GM10847 (cell line): ENCODE results near the gene UBL4B.

Source experiments
- POLR2A ChIP-seq: IDR thresholded peaks from 2 replicates; pipeline ENCODE4 v1.6.1; 2011; ENCODE audit not compliant: insufficient read length; ENCODE audit errors: extremely low read depth

Gene UBL4B, protein sequence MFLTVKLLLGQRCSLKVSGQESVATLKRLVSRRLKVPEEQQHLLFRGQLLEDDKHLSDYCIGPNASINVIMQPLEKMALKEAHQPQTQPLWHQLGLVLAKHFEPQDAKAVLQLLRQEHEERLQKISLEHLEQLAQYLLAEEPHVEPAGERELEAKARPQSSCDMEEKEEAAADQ

DNA sequence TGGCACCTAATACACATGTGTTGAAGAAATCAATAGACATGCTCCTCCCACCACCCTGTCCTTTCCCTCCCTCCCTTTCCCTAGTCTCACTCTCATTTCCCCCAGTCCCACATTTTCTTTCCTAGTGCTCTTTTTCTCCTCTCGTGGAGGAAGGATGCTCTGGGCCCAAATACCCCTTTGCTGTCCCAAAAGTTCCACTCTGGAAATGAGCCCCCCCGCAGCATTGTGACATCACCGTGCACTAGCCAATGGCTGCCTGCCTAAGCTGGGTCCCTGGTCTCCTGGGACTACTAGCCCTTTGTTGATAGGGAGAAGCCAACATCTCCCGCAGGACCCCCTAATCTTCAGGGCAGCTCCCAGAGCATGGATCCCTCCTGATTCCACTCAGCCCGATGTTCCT, at the start of gene UBL4B:
Gene UBL4B (plus strand): TSS at position 301 of the 400 bp plus-strand sequence. CDS start 92 bp downstream, at position 393.
- no peak for TF ChIP-seq POLR2A

DNA sequence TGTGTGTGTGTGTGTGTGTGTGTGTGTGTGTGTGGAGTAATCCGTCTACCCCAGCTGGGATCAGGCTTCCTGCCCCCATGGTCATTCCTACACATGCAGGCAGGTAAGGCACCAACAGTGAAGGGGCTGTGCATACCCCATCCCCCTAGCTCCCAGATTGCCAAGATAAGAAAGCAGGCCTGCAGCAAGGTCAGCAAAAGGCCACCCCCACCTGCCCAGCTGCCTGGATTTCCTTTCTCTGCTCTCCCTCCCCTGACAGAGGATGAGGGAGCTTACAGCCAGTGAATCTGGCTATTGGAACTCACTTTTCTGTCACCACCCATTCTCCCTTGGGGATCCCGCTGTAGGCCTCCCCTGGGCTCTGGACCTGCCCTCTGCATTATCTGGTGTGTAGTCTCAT, 49.6 kb upstream of the UBL4B start:
- no peak for TF ChIP-seq POLR2A

DNA sequence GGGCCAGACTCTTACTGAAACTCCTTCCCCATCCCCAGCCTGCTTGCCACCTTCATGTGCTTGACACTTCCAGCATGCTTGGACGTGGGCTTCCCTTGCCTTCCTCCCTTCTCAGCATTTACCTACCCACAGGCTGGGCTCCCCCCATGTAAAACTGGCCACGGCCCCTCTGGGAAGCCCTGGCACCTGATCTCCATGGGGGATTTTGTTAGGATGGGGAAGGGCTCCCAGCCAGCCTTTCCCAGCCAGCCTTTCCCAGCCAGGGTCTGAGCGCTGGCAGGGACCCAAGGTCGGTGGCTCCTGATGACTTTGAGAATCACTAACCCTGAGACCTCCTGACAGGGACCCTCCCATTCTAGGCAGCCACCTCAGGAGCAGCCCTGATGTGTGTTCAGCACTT, 48.5 kb upstream of the UBL4B start:
- no peak for TF ChIP-seq POLR2A

DNA sequence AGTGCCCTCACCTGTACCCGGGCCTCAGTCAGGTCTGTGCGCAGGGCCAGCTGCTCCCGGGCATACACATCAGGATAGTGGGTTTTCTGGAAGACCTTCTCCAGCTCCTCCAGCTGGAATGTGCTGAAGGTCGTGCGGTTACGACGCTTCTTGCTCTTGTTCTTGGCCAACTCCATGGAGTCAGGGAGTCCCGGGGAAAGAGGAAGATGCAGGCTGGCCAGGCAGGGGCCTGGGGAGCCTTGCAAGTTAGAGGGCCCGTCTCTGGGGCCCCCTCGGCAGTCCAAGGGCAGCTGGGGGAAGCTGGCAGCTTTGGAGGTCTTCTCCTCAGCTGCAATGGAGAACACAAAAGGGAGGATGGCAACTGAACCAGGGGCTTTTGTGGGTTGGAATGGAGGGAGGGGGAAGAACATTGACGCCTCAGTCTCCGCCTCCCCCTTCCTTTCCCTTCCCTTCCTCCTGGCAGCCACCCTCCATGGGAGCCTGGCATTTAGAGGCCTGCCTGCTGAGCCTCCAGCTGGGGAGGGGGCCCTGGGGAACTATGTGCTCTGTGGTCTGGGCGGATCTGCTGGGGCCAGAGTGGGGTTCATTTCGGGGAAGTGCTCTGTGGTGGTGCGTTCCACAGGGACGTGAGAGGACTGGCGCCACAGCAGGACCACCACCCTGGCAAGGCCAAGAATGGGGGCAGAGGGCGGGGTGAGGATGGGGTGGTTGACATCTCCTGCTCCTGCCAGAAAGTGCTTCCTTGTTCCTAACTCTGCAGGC, 47.5 kb upstream of the UBL4B start:
- TF ChIP-seq POLR2A = no peak

DNA sequence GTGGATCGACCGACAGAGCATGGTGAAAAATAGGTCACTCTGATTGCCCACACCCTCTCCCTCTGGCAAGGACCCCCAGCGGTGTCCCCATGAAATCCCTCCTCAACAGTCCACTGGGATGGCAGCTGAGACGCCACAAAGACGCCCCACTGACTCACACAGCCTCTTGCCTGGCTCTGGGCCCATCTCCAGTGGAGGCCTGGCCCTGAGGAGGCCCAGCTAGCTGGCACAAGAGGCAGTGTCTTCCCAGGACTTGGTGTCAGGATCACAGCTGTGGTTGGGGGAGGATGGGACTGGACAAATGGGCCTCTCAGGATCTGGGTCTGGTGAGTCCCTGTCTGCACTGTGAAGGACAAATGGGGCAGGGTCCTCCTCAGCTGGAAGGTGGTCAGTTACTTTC, 46.4 kb upstream of the UBL4B start:
- no peak for TF ChIP-seq POLR2A

DNA sequence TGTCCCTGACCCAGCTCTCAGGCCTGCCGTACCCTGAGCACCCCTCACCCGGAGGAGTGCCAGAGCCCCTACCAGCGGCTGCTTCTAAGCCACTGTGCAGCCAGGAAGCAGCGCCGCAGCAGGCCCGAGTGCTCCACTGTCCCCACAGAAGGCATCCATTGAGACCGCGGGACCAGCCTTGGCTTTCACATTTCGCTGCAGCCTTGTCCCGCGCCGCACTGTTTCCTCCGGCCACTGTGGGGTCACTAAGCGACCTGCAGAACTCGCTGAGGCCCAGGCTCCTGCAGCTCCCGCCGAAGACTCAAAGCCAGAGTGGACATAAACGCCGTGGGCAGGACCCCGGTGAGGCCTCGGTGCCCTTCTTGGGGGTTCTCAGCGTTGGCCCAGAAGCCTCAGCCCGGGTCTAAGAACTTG, 44.8 kb upstream of the UBL4B start:
- no peak for TF ChIP-seq POLR2A

DNA sequence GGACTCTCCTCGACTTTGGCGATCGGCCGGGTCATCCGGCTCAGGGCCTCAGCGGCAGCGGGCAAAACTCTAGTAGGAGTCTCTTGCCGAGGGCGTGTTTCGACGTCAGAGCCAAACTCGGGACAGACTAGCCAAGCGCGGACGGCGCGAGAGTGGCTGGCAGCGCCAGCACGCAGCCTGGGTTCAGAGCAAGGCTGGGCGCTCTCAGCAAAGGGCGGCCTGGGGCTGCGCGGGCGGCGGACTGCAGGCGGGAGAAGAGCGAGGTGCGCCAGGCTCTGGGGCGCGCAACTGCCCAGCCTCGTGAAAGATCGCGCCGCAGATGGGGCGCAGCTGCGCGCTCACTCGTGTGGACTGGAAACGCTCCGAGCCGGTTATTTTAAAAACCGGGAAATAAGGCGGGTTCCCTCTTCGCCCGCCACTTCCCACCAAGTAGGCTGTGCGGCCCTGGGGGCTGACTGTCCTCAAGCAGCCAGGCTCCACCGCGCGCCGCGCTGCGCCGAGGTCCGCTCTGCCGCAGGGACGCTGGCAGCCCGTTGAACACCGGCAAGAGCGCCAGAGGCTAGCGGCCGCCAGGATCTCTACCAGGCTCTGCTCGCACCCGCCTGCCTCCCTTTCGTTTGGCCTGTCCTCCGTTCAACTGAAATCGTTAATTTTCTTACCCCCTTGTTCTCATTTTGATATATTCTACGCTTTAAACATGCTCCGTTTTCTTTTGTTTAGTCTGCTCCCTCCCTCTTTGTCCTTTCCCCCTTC, 44.2 kb upstream of the UBL4B start:
- TF ChIP-seq POLR2A = no peak

DNA sequence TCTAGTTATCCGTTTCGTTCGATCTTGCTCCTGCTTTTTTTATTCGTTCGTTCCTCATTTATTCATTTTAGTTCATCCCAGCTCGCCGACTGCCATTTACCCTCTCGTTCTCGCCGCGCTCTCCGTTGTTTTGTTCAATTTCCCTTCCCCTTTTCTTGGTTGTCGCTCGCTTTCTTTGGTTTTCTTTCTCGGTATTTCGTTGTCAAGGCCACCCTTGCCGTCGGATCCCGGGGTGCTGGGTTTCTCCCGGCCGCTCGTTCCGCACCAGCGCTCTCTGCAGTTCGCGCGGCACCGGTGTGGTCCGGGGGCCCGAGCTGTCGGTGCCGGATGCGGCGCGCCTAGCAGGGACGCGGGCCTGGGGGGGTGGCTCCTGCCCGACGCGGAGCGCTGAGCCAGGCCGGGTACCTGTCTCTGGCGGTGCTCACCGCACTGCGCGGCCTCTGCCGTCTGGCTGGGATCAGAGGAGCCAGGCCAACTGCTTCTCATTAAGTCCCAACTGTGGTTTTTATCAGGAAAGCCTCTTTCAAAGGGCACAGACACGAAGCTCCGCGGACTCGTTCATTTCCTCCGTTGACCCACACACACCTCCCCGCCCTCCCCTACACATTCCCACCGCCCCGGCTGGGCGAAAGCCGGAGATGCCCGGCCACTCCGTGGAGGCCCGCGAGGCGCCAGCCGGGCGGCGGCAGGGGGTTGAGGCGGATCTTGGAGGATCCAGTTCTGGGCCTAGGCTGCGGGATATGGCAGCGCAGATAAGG, 43.4 kb upstream of the UBL4B start:
- no peak for TF ChIP-seq POLR2A

DNA sequence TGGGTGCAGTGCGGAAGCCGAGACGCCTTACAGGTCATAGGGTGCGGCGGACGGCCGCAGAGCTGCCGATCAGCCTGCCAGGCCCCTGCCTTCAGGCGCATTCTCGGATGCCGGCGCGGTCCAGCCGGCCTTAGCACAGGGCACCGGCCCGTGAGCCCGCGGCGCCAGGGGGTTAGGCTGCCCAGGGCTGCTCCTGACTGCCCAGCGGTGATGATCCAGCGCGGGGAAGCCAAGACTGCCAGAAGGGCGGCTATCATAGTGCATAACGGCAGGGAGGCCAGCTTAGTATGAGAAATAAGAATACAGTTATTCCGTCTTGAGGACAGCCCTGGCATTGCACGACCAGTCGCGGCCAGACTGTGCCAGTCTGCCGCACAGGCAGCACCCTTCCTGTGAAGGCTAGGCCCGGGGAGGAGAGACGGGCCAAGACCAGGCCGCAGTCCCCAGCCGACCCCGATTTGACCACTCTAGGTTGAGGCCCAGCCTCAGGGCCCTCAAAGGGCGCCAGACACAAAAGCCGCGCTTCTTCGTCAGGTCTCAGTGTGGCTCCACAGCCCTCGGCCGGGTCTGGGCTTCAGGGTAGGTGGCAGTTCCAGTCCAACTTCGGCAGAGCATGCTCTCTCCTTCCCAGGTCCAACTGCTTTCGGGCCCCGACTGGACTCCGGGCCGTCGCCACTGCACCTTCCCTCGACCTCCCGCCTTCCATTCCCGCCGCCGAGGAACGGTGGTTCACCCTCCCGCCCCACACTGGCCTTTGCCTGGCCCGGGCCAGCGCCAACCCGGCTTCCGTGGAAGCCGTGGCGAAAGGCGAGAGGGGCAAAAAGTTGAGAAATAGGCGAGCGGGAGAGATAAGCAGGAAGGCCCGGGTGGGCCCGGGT, 42.6 kb upstream of the UBL4B start:
- TF ChIP-seq POLR2A = no peak

DNA sequence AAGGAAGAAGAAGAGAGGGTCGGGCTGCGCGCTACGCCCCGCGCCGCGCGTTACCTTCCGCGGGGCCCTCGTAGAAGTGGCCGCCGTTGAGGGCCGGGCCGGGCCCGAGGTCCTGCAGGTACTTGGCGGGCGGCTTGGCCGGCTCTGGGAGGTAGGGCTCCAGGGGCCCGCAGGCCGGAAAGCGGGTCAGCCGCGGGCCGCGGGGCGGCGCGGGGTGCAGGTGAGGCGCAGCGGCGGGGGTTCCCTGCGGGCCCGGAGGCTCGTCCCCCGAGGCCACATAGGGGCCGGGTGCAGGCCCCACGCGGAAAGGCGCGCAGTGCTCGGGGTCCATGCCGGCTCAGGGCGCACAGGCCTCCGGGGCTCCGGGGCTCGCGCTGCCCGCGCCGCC, 42.0 kb upstream of the UBL4B start:
- TF ChIP-seq POLR2A = no peak

DNA sequence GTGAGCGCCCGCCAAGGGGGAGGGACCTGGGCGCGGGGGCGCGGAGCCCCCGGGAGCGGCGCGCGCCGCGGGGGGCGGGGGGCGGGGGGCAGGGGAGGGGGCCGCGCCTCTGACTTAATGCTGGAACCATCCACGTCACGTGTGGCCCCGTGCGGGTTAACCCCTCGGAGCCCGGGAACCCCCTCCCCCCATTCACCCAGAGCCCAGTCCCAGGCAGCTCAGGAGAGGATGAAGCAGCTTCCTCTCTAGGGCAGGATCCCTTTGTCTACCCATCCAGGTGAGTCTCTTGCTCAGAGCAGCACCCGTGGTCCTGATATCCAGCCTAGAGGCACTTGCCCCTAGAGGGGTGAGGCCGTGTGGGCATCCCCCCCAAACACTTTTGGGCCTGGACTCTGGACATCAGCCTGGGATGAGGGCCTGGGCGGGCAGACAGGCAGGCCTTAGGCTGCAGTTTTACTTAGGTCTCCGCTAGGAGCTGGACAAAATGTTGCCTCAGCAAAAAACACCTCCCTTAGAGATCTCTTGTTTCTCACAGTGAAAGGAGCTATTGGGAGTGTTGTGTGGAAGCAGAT, 41.5 kb upstream of the UBL4B start, which contains the start of gene ALX3:
Gene ALX3 (minus strand): TSS at position 2 of the 572 bp plus-strand sequence. CDS start 60 bp downstream, outside the sequence.
- no peak for TF ChIP-seq POLR2A

DNA sequence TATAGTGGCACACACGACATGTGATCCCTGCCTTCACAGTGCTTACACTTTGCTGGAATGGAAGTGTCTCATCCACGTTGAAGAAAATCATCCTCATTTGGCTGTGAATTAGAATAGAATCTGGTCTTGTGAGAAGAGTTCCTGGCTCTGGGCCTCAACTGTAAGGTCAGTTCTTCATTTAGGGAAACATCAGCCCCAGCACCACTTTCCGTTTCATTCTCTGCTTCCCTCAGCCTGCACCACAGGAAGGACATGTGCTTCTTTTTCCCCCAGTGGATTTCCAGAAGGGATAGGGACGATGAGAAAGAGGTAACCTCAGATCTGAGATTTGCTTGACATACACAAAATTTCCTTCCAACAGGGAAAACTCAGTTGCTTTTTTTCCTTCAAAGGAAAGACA, 38.1 kb upstream of the UBL4B start:
- TF ChIP-seq POLR2A = no peak

DNA sequence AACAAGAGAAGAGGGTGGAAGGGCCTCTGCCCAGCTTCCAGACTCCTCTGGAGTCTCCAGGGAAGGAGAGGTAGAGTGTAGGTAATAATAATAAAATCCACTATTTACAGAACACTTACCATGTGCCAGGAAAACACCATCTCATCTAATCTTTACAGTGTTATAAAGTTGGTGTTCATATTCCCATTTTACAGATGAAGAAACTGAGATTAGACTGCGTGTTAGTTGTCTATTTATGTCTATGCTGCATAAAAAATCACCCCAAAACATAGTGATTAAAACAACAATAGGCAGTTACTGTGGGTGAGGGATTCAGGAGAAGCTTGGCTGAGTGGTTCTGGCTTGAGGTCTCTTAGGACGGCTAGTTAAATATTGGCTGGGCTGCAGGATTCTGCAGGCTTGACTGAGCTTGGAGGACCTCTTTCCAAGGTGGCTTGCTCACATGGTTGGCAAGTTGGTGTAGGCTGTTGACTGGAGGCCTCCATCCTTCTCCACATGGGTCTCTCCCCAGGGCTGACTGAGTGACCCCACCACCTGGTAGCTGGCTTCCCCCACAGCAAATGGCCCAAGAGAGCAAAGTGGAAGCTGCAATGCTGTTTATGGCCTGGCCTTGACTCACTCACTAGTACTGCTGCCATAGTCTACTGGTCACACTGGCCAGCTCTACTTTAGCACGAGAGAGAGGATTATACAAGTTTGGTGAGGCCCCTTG, 35.3 kb upstream of the UBL4B start:
- no peak for TF ChIP-seq POLR2A
